Naive thymus-derived CD8-positive, alpha-beta T cell (primary cell): ENCODE measurements around the gene TEX30. TPM values are rescaled to one million over a fixed set of nuclear protein-coding genes. Genes with fewer than 3 reads are reported as not detected.

Experiments used
- ATAC-seq, 2 donors: fragments of 150-1000 bp; cut with Tn5 transposase in 1 of 2; sonication (Bioruptor Pico), chemical (Tn5 transposase) in 1 of 2; 1 replicate in 1 of 2; 2 replicates in 1 of 2; pipeline ENCODE4 v1.10.0; 2021; ENCODE audit warnings: mild to moderate bottlenecking in 2 of 2, moderate library complexity in 2 of 2
- POLR2A ChIA-PET: fragments of 350-600 bp; sonication (Branson Sonifier 250); formaldehyde crosslinking; loops from one replicate; lab custom pipeline; 2021; ENCODE audit warnings: antibody characterized with exemption; lab: Charles Lee
- DNase-seq, 10 donors: peaks; one replicate each; pipeline versions ENCODE4 v3.0.0 to v3.0.0-alpha.2; 2020 to 2022
- H3K27ac Mint-ChIP-seq, 10 donors: one replicate each; pipeline ENCODE4 v1.8.0; 2020 to 2022; ENCODE audit warnings: mild to moderate bottlenecking in 10 of 10, mixed read lengths in 10 of 10, moderate library complexity in 4 of 10, inconsistent platforms in 1 of 10
- H3K27me3 Mint-ChIP-seq, 5 donors: one replicate each; pipeline ENCODE4 v1.8.0; 2021 to 2022; ENCODE audit warnings: mixed read lengths in 5 of 5
- H3K36me3 Mint-ChIP-seq, 3 donors: one replicate each; pipeline ENCODE4 v1.8.0; 2020 to 2022; ENCODE audit warnings: mixed read lengths in 3 of 3, mild to moderate bottlenecking in 2 of 3, inconsistent platforms in 1 of 3
- H3K4me1 Mint-ChIP-seq, 4 donors: one replicate each; pipeline ENCODE4 v1.8.0; 2021 to 2022; ENCODE audit warnings: mixed read lengths in 4 of 4
- H3K4me3 Mint-ChIP-seq, 10 donors: one replicate each; pipeline ENCODE4 v1.8.0; 2020 to 2022; ENCODE audit warnings: mild to moderate bottlenecking in 10 of 10, mixed read lengths in 10 of 10, moderate library complexity in 6 of 10, inconsistent platforms in 1 of 10
- H3K9me3 Mint-ChIP-seq, 9 donors: one replicate each; pipeline ENCODE4 v1.8.0; 2020 to 2022; ENCODE audit warnings: mixed read lengths in 9 of 9, mild to moderate bottlenecking in 3 of 9, inconsistent platforms in 1 of 9, moderate library complexity in 1 of 9
- polyA plus RNA-seq, 3 donors: library from polyadenylated mRNA; unstranded; fragments of 300-500 nt; fragmentation: Illumina TruSeq; gene quantifications; one replicate each; pipeline ENCODE4 v1.2.3, GENCODE V29; 2021
- total RNA-seq, 8 experiments: library from RNA in 2 of 8; stranded (reverse) in 2 of 8; gene quantifications; one replicate each; pipeline ENCODE4 v1.2.3 and lab custom pipeline; 2021 to 2026

The TEX30 gene
- total RNA-seq (10 to 100 TPM; 11.1 to 12.2 TPM), polyA plus RNA-seq (10 to 100 TPM; 23.8 to 25.0 (median 24.3) TPM), total RNA-seq (lab: John Stamatoyannopoulos, UW) (3.4 to 21.7 (median 10.1) reads per million in 6 experiments)

DNA sequence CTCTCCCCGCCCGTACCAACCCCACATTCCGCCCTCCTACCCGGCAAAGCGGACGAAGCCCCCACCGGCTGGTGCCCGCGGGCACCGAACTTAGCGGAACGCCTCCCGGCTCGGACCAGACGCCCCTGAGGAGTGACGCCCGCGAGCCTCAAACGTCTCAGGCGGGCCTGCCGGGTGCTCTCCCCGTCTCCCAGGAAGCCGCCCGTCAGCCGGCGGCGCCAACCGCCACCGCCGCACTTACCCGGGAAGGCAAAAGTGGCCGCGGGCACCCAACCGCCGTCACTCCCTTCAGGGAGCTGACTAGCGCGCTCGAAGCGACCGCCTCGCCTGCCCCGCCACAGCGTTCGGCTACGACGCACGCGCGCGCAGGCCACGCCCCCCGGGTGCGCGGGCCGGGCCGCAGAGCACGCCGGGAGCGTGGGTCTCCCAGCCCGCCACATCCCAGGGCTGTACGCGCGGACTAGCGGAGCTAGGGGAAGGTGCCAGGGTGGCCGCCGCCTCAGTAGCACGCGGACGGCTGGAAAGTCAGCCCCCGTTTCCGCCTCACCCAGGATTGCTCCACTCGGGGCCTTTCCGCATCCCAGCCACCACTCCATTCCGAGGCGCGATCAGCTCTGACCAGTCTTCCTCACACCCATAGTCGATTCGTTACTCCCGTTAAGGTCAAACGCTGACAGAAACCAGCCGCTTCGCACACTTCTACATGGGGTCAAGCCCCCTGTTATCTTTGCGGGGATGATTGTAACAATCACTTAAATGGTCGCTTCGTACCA lies at the start of gene TEX30:
TEX30 (minus strand) TSS at position 346 of the 773 bp plus-strand sequence. CDS start 3,760 bp downstream, outside the sequence.
- DNase-seq (peak; percentile 80 to 90 (median 88)), ATAC-seq (peak; percentile 94 to 95)
- no peaks in the 10 kb centered on the region for H3K27me3 Mint-ChIP-seq
- no peaks in the 10 kb centered on the region for H3K9me3 Mint-ChIP-seq
- POLR2A ChIA-PET: interaction anchor here (0.8 to 4.8 kb wide), 8 partner anchors 12 to 191 kb away, joined by 3 to 63 read pairs (median 8); partner anchors contain the start of genes BIVM, ERCC5, POGLUT2 and TPP2
- H3K27ac Mint-ChIP-seq: peak within 1 kb of the TSS; percentile 90 to 97 (median 92)
- H3K4me3 Mint-ChIP-seq: peak within 1 kb of the TSS; percentile 84 to 96 (median 92)
- H3K4me1 Mint-ChIP-seq: peaks cover 9 to 49% (median 39%) of the 10 kb centered on the region in 4 donors
- no peaks in the 10 kb centered on the region for H3K36me3 Mint-ChIP-seq

DNA sequence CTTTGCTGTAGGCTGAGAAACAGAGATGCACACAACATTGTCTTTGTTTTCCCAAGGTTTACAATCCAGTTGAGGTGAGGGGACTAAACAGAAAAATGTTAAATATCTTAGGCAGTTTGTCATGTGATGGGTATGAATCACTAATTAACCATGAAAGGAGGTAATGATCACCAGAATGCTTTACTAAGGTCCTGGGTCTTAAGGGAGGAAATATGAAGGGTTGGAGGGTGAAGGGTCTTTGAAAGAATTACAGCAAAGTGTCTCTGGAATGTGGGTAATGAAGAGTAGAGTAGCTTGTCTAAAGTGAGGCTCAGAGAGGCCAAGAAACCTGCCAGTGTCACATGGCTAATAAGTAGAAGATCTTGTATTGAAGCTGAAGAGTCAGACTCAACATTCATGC lies 44.3 kb upstream of the TEX30 start:
- H3K4me3 Mint-ChIP-seq: no peak overlapping the region
- DNase-seq (no peak), ATAC-seq (no peak)
- peaks cover 0 to 2% (median 0%) of the 10 kb centered on the region in 9 donors for H3K9me3 Mint-ChIP-seq
- no peak overlapping the region for H3K27ac Mint-ChIP-seq
- peaks cover 9 to 12% (median 11%) of the 10 kb centered on the region in 4 donors for H3K4me1 Mint-ChIP-seq
- no peaks in the 10 kb centered on the region for H3K27me3 Mint-ChIP-seq
- POLR2A ChIA-PET: no interaction called here
- H3K36me3 Mint-ChIP-seq: peaks cover 3 to 48% (median 28%) of the 10 kb centered on the region in 3 donors

DNA sequence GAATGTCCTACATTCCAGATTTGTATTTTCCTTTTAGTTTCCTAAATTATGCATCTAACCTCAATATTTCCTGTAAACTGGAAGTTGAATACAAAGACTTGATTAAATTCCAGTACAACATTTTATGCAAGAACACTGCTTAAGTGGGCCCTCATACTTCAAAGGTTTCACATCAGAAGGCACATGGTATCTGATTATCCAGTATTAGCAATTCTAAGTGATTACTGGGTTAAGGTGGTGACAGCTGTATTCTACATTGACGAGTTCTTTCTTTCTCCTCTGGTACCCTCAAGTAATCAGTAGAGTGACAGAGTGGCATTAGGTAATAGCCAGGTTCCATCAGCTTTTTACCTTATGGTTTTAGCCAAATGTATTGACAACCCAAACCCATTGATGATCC lies 43.7 kb upstream of the TEX30 start:
- H3K27me3 Mint-ChIP-seq: no peaks in the 10 kb centered on the region
- H3K9me3 Mint-ChIP-seq: peaks cover 0 to 2% (median under 1%) of the 10 kb centered on the region in 9 donors
- DNase-seq: no peak
- no peak overlapping the region for H3K4me3 Mint-ChIP-seq
- peaks cover 11 to 17% (median 15%) of the 10 kb centered on the region in 4 donors for H3K4me1 Mint-ChIP-seq
- no peak for ATAC-seq
- peaks cover under 1 to 41% (median 27%) of the 10 kb centered on the region in 3 donors for H3K36me3 Mint-ChIP-seq
- H3K27ac Mint-ChIP-seq: no peak overlapping the region
- POLR2A ChIA-PET: no interaction called here

DNA sequence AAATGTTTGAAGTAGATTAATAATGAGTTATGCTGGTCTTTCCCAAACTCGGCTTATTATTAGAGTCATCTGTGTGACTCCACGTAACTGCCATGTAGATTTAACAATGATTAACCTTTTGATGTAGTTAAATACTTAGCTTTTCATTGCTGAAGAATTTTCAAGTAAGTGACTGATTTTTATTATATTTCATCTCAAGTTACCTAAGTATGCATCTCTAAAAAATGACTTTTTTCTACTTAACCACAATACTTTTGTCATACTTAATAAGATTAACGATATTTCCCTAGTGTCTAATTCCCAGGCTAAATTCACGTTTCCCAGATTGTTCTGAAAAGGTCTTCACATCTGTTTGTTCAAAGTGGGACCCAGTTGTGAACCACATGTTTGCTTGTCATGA lies 43.1 kb upstream of the TEX30 start:
- POLR2A ChIA-PET: no interaction called here
- Mint-ChIP-seq H3K36me3 (peaks cover 6 to 41% (median 28%) of the 10 kb centered on the region in 3 donors), H3K4me3 (no peak overlapping the region), H3K27me3 (no peaks in the 10 kb centered on the region), H3K9me3 (peaks cover 0 to 7% (median 5%) of the 10 kb centered on the region in 9 donors), H3K4me1 (peaks cover 14 to 22% (median 20%) of the 10 kb centered on the region in 4 donors), H3K27ac (no peak overlapping the region)
- DNase-seq (no peak), ATAC-seq (no peak)

DNA sequence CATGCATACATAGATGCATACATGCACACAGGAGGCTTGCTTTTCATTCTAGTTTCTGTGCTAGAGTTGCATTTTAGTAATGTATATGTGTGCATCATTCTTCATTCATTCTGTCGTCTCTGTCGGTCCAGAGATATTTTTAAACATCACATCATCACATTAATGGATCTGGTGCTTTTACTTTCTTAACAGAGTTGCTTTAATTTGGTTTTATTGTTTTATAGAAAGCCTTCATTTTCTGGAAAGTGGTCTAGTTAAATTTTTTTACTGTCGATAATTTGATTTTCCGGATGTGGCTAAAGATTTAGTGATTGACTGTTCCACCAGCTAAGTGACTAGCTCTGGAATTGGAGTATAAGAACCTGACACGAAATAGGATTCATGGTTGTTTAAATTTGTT lies 42.2 kb upstream of the TEX30 start:
- ATAC-seq: no peak
- no peak for DNase-seq
- H3K4me3 Mint-ChIP-seq: no peak overlapping the region
- H3K4me1 Mint-ChIP-seq: peaks cover 14 to 22% (median 20%) of the 10 kb centered on the region in 4 donors
- H3K27me3 Mint-ChIP-seq: no peaks in the 10 kb centered on the region
- H3K27ac Mint-ChIP-seq: no peak overlapping the region
- H3K9me3 Mint-ChIP-seq: peaks cover 0 to 13% (median 8%) of the 10 kb centered on the region in 9 donors
- peaks cover 6 to 45% (median 36%) of the 10 kb centered on the region in 3 donors for H3K36me3 Mint-ChIP-seq
- POLR2A ChIA-PET: no interaction called here

DNA sequence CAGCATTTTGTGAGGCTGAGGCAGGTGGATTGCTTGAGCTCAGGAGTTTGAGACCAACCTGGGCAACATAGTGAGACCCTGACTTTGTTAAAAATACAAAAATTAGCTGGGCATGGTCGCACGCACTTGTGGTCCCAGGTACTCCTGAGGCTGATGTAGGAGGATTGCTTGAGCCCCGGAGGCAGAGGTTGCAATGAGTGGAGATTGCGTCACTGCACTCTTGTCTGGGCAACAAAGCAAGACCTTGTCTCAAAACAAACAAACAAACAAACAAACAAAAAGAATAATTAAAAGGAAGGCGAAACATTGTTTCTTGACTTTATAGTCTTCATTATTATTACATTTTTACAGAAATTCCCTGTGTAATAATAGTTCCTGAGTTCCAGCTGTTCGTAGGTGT lies 41.2 kb upstream of the TEX30 start:
- Mint-ChIP-seq H3K4me1 (peaks cover 17 to 26% (median 21%) of the 10 kb centered on the region in 4 donors), H3K36me3 (peaks cover 6 to 45% (median 41%) of the 10 kb centered on the region in 3 donors), H3K9me3 (peaks cover 0 to 17% (median 8%) of the 10 kb centered on the region in 9 donors), H3K27ac (no peak overlapping the region), H3K4me3 (no peak overlapping the region), H3K27me3 (no peaks in the 10 kb centered on the region)
- ATAC-seq (no peak), DNase-seq (no peak)
- POLR2A ChIA-PET: no interaction called here

DNA sequence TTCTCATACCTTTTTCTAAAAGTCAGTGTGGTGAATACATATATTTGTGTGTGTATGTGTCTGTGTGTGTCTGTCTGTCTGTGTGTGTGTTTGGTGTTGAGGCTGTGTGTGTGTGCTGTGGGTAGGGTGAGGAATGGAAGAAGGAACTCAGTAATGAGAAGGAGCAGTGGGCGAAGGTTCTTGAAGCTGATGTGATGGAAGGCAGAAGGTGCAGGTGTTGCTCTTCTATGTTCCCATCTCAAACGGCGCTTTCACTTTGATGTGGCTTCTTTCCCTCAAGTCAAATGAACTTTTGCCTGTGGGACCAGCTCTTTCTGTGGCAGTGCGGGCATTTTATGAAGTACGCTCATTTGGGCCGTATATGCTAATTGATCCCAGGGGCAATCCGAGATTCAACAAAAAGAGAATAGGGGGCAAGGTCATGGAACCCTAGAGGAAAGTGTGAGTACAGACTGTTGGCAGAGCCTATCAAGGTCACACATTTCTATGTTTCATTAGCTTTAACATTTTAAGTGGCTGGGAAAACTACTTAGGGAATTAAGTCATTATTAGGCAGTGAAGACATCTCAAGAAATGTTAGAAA lies 40.5 kb upstream of the TEX30 start:
- ATAC-seq: no peak
- no peak for DNase-seq
- Mint-ChIP-seq H3K27ac (peak overlapping the region in 3 of 10 donors; percentile 4 to 74 (median 63)), H3K4me3 (peak overlapping the region in 3 of 10 donors; percentile 1 to 20 (median 8)), H3K36me3 (peaks cover 6 to 43% (median 40%) of the 10 kb centered on the region in 3 donors), H3K4me1 (peaks cover 17 to 28% (median 21%) of the 10 kb centered on the region in 4 donors), H3K9me3 (peaks cover 0 to 17% (median 8%) of the 10 kb centered on the region in 9 donors), H3K27me3 (no peaks in the 10 kb centered on the region)
- POLR2A ChIA-PET: no interaction called here

DNA sequence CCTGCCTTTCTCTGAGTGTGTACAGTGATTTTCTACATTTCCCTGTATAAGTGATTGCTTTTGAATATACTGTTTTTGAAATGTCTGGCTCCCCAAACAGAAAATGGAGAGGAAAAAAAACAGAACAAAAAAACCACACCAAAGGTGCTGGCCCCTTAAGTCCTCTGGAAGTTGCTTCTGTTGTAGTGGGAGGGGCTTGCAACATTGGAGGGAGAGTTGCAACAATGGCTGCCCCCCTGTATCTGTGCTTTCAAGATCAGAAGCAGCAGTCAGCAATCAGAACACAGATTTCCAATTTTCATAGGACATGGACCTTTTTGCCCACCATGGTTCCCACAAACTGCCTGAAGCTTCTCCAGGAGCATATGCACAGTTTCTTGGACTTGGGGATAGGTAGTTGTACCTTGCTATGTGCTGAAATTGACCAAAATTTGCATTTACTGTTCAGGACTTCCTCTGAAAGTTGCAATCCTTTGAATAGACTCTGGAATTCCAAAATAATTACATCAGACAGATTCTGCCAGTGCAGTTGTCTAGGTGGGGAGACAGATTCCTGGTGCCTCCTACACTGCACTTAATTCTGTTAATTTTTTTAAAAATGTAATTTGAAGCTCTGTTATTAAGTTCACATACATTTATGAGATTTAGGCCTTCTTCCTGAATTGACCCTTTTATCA lies 39.2 kb upstream of the TEX30 start:
- ATAC-seq: no peak

DNA sequence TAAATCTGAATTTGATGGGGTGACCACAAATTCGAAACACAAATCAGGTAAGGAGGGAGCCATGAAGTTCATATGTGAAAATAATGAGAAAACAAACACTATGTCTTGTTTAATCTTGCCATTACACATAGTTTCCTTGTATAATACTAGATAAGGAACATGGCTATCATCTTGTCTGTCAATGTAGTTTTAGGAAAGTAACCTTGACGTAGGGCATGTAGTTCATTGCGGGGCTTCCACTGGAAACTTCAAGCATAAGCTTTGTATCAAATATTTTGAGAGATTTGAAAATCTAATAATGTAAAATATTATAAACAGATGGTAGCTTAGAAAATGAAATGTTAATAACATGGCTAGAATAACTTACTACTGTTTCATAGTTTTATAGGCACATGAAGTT lies 34.1 kb upstream of the TEX30 start:
- Mint-ChIP-seq H3K4me3 (no peak overlapping the region), H3K36me3 (peaks cover 6 to 26% (median 23%) of the 10 kb centered on the region in 3 donors), H3K27me3 (no peaks in the 10 kb centered on the region), H3K9me3 (peaks cover 0 to 17% (median 8%) of the 10 kb centered on the region in 9 donors), H3K27ac (no peak overlapping the region), H3K4me1 (peaks cover 12 to 31% (median 15%) of the 10 kb centered on the region in 4 donors)
- no peak for ATAC-seq
- POLR2A ChIA-PET: no interaction called here
- DNase-seq: no peak

More for the DNA sequence above, 39.2 kb upstream of the TEX30 start:
- POLR2A ChIA-PET: no interaction called here
- Mint-ChIP-seq H3K36me3 (peaks cover 6 to 43% (median 38%) of the 10 kb centered on the region in 3 donors), H3K27ac (no peak overlapping the region), H3K9me3 (peaks cover 0 to 17% (median 8%) of the 10 kb centered on the region in 9 donors), H3K4me3 (no peak overlapping the region), H3K27me3 (no peaks in the 10 kb centered on the region), H3K4me1 (peaks cover 18 to 41% (median 23%) of the 10 kb centered on the region in 4 donors)
- DNase-seq: no peak

DNA sequence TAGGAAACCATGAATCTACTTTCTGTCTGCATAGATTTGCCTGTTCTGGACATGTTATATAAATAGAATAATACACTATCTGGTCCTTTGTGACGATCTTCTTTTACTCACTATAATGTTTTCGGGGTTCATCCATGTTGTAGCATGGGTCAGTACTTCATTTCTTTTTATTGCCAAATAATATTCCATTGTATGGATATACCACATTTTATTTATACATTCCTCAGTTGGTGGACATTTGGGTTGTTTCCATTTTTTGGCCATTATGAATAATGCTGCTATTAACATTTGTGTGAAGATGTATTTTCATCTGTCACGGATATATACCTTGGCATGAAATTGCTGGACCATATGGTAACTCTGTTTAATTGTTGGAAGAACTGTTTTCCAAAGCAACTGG lies 32.1 kb upstream of the TEX30 start:
- Mint-ChIP-seq H3K36me3 (peaks cover 0 to 11% (median 7%) of the 10 kb centered on the region in 3 donors), H3K4me3 (no peak overlapping the region), H3K4me1 (peaks cover 12 to 39% (median 19%) of the 10 kb centered on the region in 4 donors), H3K27me3 (no peaks in the 10 kb centered on the region), H3K9me3 (peaks cover 0 to 6% (median 0%) of the 10 kb centered on the region in 9 donors), H3K27ac (no peak overlapping the region)
- DNase-seq (no peak), ATAC-seq (no peak)
- POLR2A ChIA-PET: no interaction called here

DNA sequence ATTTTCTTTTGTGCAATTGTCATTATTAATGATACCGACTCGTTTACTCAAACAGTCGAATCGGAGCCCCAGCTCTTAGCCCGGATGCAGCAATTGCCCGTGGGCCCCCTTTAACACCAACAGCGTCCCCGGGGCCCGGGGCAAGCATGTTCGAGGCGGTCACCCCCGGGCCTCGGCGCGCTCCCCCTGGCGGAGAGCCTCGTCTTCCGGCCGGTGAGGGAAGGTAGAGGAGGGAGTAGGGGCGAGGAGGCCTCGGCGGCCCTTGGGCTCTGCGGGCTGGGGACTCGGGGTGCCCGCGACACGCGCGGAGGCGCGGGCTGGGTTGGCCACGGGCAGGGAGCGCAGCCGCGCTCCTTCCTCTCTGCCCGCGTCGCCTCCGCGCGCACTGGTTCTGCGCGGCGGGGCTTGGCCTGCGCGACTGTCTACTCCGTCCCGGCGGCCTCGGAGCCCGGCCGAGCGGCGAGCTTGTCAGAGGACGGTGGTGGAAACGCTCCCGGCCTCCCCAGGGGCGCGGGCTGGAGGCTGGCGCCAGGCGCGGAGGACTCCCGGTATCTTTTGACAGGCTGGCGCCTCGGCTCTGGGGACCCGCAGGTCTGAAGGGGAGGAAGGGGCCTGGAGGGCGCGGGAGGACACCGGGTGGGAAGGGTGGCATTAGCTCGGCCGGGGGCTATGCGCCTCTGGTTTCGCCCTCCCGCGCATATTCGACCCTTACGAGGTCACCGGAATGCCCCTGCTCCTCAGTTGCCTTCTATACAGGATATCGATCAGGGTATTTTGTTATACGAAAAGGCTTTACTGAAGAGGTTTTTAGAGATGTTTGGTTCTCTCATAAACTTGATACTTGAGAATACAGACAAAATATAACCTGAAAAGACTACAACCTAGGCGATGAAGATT lies 26.8 kb upstream of the TEX30 start:
- ATAC-seq (peak; percentile 83 to 84), DNase-seq (peak; percentile 70 to 89 (median 80))
- Mint-ChIP-seq H3K27me3 (peaks cover 0 to 10% (median 4%) of the 10 kb centered on the region in 5 donors), H3K27ac (peak overlapping the region; percentile 9 to 84 (median 73)), H3K36me3 (no peaks in the 10 kb centered on the region), H3K4me1 (peaks cover 11 to 34% (median 28%) of the 10 kb centered on the region in 4 donors), H3K4me3 (peak overlapping the region; percentile 85 to 95 (median 90)), H3K9me3 (no peaks in the 10 kb centered on the region)
- POLR2A ChIA-PET: interaction anchor here (0.6 to 3.6 kb wide), 8 partner anchors 26 to 219 kb away, joined by 3 to 32 read pairs (median 9); partner anchors contain the start of genes ERCC5, TEX30 and TPP2
